WI38 (cell line): ENCODE data around the gene EPHB2.

Experiments
- H3K4me3 ChIP-seq: 2 replicates; pipeline ENCODE4 v1.5.1; 2011; ENCODE audit warnings: low read depth, mild to moderate bottlenecking, control low read depth, low read length
- TF ChIP-seq, protein P1 (sequence below): IDR thresholded peaks from 2 replicates; pipeline ENCODE4 v1.5.1; 2012; ENCODE audit warnings: low read depth, mild to moderate bottlenecking, control low read depth, low read length

Gene EPHB2

DNA sequence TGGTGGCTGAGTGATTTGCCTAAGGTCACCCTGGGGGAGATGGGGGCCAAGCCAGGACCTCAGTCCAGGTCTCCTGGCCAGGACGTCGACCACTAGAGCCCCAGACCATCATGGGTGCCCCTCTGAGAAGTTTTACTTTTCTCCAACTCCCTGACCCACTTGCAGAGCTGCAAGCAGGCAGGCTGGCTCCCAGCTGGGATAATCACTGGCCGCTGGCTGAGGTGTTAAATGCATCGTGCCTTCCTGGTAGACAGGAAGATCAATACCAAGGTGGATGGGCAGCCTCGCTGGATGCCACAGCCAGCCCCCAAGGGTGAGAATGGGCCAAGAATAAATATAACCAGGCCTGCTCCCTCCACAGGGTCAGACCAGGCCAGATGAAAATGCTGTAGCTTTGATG lies 106.2 kb downstream of the EPHB2 start:
- TF ChIP-seq, protein P1, sequence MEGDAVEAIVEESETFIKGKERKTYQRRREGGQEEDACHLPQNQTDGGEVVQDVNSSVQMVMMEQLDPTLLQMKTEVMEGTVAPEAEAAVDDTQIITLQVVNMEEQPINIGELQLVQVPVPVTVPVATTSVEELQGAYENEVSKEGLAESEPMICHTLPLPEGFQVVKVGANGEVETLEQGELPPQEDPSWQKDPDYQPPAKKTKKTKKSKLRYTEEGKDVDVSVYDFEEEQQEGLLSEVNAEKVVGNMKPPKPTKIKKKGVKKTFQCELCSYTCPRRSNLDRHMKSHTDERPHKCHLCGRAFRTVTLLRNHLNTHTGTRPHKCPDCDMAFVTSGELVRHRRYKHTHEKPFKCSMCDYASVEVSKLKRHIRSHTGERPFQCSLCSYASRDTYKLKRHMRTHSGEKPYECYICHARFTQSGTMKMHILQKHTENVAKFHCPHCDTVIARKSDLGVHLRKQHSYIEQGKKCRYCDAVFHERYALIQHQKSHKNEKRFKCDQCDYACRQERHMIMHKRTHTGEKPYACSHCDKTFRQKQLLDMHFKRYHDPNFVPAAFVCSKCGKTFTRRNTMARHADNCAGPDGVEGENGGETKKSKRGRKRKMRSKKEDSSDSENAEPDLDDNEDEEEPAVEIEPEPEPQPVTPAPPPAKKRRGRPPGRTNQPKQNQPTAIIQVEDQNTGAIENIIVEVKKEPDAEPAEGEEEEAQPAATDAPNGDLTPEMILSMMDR = no peak
- no peak overlapping the region for H3K4me3 ChIP-seq

DNA sequence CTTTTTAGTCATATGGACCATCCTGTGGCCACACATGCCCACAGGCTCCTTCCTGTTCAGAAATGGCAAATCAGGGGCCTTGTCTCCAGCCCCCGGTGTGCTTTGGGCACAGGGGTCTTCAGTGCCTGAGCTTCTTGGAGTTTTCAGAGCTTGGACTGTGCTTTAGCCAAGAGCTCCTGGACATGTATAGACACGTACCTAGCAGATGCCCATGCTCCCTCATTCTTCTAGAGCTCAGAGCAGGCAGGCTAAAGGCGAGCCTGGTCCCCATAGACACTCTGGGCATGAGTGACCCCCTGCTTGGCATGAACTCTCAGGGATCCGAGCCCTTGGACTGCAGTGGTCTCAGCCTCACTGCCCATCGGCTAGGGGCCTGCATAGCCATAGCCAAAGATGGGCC lies 106.8 kb downstream of the EPHB2 start:
- TF ChIP-seq, protein P1 = no peak
- H3K4me3 ChIP-seq = no peak overlapping the region

DNA sequence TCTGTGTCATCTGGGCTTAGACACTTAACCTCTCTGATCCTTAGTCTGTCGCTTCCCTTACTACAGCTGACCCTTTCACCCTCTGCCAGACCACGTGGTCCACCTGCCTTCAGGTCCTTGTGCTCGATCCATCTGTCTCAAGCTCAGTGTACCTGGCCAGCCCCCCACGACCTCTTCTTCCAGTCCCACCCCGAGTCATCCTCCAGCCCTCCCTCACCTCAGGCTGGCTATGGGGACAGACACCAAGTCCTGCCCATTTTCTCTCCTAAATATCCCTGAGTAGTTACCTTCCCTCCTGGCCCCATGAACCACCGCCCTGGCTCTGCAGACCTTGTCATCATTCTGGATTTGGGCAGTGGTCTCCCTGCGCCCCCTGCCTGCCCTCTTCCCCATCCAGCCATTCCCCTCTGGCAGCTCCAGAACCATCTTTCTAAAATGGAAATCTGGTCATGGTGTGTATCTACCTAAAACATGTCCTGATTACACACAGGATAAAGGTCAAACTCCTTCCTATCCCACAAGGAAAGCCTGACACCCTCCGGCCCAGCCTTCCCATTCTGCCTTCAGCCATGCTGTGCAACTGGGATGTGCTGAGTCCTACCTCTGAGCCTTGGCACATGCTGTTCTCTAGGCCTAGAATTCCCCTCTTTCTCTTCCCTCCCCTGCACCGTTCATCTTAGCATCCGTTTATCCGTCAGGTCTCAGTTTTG lies 107.6 kb downstream of the EPHB2 start:
- no peak overlapping the region for H3K4me3 ChIP-seq
- TF ChIP-seq, protein P1 = no peak

DNA sequence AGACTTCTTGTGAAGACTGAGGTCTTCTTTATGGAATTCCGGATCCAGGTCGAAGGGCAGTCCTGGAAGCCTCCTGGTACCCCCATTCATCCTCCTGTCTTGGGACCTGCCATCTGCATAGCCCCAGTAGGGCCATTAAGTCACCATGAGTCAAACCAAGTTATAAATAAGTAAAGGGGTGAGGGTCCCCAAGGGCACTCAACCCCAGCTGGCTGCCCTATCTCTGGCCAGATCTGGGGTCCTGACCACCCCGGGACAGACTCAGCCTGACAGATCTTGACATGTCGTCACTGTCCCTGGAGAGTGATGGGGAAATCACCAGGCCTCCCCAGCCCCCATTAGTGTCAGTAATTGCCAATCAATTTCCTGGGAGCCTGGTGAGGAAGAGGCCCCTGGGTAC lies 108.7 kb downstream of the EPHB2 start:
- H3K4me3 ChIP-seq = no peak overlapping the region
- TF ChIP-seq, protein P1 = no peak

DNA sequence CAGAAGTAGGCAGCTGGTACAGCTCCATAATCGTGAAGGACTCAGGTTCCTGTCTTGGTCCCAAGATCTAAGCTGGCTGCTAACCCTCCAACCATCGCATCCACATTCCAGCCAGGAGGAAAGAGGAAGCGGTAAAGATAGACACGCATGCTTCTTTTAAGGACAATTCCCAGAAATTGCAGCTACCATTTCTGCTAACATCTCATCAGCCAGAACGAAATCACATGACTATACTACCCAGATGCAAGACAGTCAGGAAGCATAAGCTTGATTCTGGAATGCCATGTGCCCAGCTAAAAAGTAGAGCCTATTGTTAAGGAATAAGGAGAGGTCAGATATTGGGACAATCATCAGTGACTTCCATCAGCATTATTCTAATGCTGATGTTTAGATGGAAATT lies 110.4 kb downstream of the EPHB2 start:
- TF ChIP-seq, protein P1 = no peak

DNA sequence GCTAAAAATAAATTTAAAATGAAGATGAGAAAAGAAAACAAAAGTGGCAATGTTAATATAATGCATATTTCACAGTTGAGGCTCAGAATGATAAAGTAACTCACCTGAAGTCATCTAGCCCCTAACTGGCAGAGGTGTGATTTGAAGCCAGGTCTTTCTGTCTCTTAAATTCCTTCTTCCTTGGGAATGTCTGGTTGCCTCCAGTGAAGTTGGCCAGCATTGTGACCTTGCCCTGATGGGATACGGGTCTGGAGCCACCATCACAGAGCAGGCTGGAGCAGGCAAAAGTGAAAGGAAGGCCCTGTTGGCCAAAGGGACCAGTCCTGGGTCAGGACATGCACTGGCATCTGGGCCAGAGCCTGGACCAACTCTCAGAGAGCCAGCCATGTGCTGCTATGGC lies 111.7 kb downstream of the EPHB2 start:
- TF ChIP-seq, protein P1 = no peak

More for the DNA sequence above, 110.4 kb downstream of the EPHB2 start:
- no peak overlapping the region for H3K4me3 ChIP-seq

DNA sequence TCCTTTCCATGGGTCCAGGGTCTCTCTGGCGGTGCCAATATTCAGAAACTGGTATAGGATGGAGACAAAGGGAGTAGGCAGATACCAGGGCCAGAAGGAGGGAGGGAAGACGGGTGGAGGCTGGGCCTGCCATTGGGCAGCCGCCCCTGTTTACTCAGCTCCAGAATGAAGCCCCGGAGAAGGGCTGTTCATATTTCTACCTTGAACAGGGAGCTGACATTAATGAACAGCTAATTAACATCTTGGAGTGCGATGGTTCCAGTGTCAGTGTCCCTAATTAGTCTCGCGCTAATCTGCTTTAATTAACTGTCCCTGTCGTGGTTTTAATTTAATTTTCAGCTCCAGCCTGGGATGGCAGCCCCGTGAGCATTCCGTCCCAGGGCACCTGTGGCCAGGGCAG lies 113.8 kb downstream of the EPHB2 start:
- TF ChIP-seq, protein P1 = no peak
- no peak overlapping the region for H3K4me3 ChIP-seq

More for the DNA sequence above, 111.7 kb downstream of the EPHB2 start:
- H3K4me3 ChIP-seq = no peak overlapping the region
